HL-60/S4 treated with phorbol 12-myristate 13-acetate at 8.2 ng/mL for 4 days and 3 days (cell line): ENCODE results near the gene WNT4.

Source experiments
- in situ Hi-C: fragments of 300-500 bp; cut with MboI; formaldehyde crosslinking; loops from 2 replicates; pipeline ENCODE4 v1.15.0; 2022; ENCODE audit warnings: low sequenced_read_pairs

WNT4 gene

GRCh38 chr1:22164841-22165808, 22.2 kb upstream of the WNT4 start:
- in situ Hi-C loops, result no loop called here

GRCh38 chr1:22163564-22163963, 20.7 kb upstream of the WNT4 start:
- in situ Hi-C loops, result no loop called here

GRCh38 chr1:22163137-22163536, 20.2 kb upstream of the WNT4 start:
- in situ Hi-C loops, result no loop called here

- in situ Hi-C loops, result no loop called here
These were observed 17.0 kb upstream of the WNT4 start for GRCh38 chr1:22159891-22160290.

- in situ Hi-C loops, result no loop called here
These were observed 15.8 kb upstream of the WNT4 start for GRCh38 chr1:22158654-22159053.

- in situ Hi-C loops, result no loop called here
These were observed 14.6 kb upstream of the WNT4 start for GRCh38 chr1:22157359-22157966.

- in situ Hi-C loops, result no loop called here
These were observed 12.6 kb upstream of the WNT4 start for GRCh38 chr1:22155517-22155916.

- in situ Hi-C loops, result no loop called here
These were observed 11.7 kb upstream of the WNT4 start for GRCh38 chr1:22154626-22155025.

GRCh38 chr1:22153660-22154437, 11.0 kb upstream of the WNT4 start:
- in situ Hi-C loops, result no loop called here

- in situ Hi-C loops, result no loop called here
These were observed 8.0 kb upstream of the WNT4 start for GRCh38 chr1:22150923-22151322.

- in situ Hi-C loops, result loop anchor here (25.0 kb wide), 1 partner anchor 495 kb away; the partner anchor contains the start of genes C1QA and C1QC
These were observed 407 bp downstream of the WNT4 start for GRCh38 chr1:22142315-22143064.

GRCh38 chr1:22141554-22142314, 1.2 kb downstream of the WNT4 start:
- in situ Hi-C loops, result loop anchor here (25.0 kb wide), 1 partner anchor 496 kb away; the partner anchor contains the start of genes C1QA and C1QC

- in situ Hi-C loops, result loop anchor here (25.0 kb wide), 1 partner anchor 497 kb away; the partner anchor contains the start of genes C1QA and C1QC
These were observed 2.2 kb downstream of the WNT4 start for GRCh38 chr1:22140694-22141093.

- in situ Hi-C loops, result loop anchor here (25.0 kb wide), 1 partner anchor 497 kb away; the partner anchor contains the start of genes C1QA and C1QC
These were observed 3.1 kb downstream of the WNT4 start for GRCh38 chr1:22139817-22140216.

GRCh38 chr1:22139066-22139594, 3.8 kb downstream of the WNT4 start:
- in situ Hi-C loops, result loop anchor here (25.0 kb wide), 1 partner anchor 498 kb away; the partner anchor contains the start of genes C1QA and C1QC

- in situ Hi-C loops, result loop anchor here (25.0 kb wide), 1 partner anchor 500 kb away; the partner anchor contains the start of genes C1QA and C1QC
These were observed 5.7 kb downstream of the WNT4 start for GRCh38 chr1:22137004-22137720.

- in situ Hi-C loops, result loop anchor here (25.0 kb wide), 1 partner anchor 503 kb away; the partner anchor contains the start of genes C1QA and C1QC
These were observed 9.0 kb downstream of the WNT4 start for GRCh38 chr1:22133931-22134324.

- in situ Hi-C loops, result loop anchor here (25.0 kb wide), 1 partner anchor 504 kb away; the partner anchor contains the start of genes C1QA and C1QC
These were observed 9.5 kb downstream of the WNT4 start for GRCh38 chr1:22133247-22133930.
